Measurements from ENCODE around the gene RHOXF2. TPM values are rescaled to one million over a fixed set of nuclear protein-coding genes. Genes with fewer than 3 reads are reported as not detected.
"Not testable (repeated sequence)": the region's sequence is repeated elsewhere in the genome, so short reads cannot be mapped to it uniquely, and the experiment has no call there.

Gene RHOXF2
- total RNA-seq, 1 experiment from 2014 or later, result not detected

- Histone ChIP-seq H3K27me3 (replicated peaks; ENCODE audit: control insufficient read depth, insufficient read depth, low read length) (no peaks in the 10 kb centered on the region), H3K4me3 (ENCODE audit: low read depth, low read length) (no peak overlapping the region), H3K36me3 (ENCODE audit: control insufficient read depth, insufficient read depth, low read length) (no peaks in the 10 kb centered on the region), H3K9me3 (no peaks in the 10 kb centered on the region), H3K4me1 (no peaks in the 10 kb centered on the region)
- no TSS peak for BruUV-seq (replicated peaks)
- Mint-ChIP-seq H3K36me3 (ENCODE audit: insufficient read depth, unreplicated experiment) (peaks cover 10% of the 10 kb centered on the region), H3K27me3 (ENCODE audit: insufficient read depth, unreplicated experiment) (peaks cover 6% of the 10 kb centered on the region), H3K9me3 (ENCODE audit: unreplicated experiment) (peaks cover 42% of the 10 kb centered on the region), H3K27ac (ENCODE audit: unreplicated experiment) (no peak overlapping the region), H3K4me3 (ENCODE audit: unreplicated experiment) (no peak overlapping the region), H3K4me1 (ENCODE audit: low read depth, unreplicated experiment) (no peaks in the 10 kb centered on the region)
- CTCF ChIA-PET, result no interaction called here
- TF ChIP-seq CTCF (IDR thresholded peaks at IDR 0.05; ENCODE audit: insufficient read depth in 1 of 2, low read depth in 1 of 2, low read length in 1 of 2, severe bottlenecking in 1 of 2, unreplicated experiment in 1 of 2), result no peak
- DNase-seq, result no peak
- intact Hi-C loops (cut with micrococcal nuclease; ENCODE audit: unreplicated experiment), result no loop called here
- POLR2A ChIA-PET, result no interaction called here
Measured at GRCh38 chrX:120144178-120144844, 14.1 kb upstream of the RHOXF2 start.

GRCh38 chrX:120145295-120145925 is 13.0 kb upstream of the RHOXF2 start:
- H3K36me3 Mint-ChIP-seq (ENCODE audit: insufficient read depth, unreplicated experiment), result peaks cover 10% of the 10 kb centered on the region
- ChIA-PET CTCF (no interaction called here), POLR2A (no interaction called here)
- Histone ChIP-seq H3K4me3 (ENCODE audit: low read depth, low read length) (no peak overlapping the region), H3K4me1 (no peaks in the 10 kb centered on the region), H3K9me3 (no peaks in the 10 kb centered on the region), H3K27me3 (replicated peaks; ENCODE audit: control insufficient read depth, insufficient read depth, low read length) (no peaks in the 10 kb centered on the region), H3K36me3 (ENCODE audit: control insufficient read depth, insufficient read depth, low read length) (no peaks in the 10 kb centered on the region)
- no peak for TF ChIP-seq CTCF (IDR thresholded peaks at IDR 0.05; ENCODE audit: insufficient read depth in 1 of 2, low read depth in 1 of 2, low read length in 1 of 2, severe bottlenecking in 1 of 2, unreplicated experiment in 1 of 2)
- no peak for DNase-seq
- no peak overlapping the region for H3K4me3 Mint-ChIP-seq (ENCODE audit: unreplicated experiment)
- intact Hi-C loops (cut with micrococcal nuclease; ENCODE audit: unreplicated experiment), result no loop called here
- no TSS peak for BruUV-seq (replicated peaks)
- H3K27ac Mint-ChIP-seq (ENCODE audit: unreplicated experiment), result no peak overlapping the region
- peaks cover 45% of the 10 kb centered on the region for H3K9me3 Mint-ChIP-seq (ENCODE audit: unreplicated experiment)
- no peaks in the 10 kb centered on the region for H3K4me1 Mint-ChIP-seq (ENCODE audit: low read depth, unreplicated experiment)
- peaks cover 6% of the 10 kb centered on the region for H3K27me3 Mint-ChIP-seq (ENCODE audit: insufficient read depth, unreplicated experiment)

- H3K4me3 Mint-ChIP-seq (ENCODE audit: unreplicated experiment); H3K36me3 Mint-ChIP-seq (ENCODE audit: insufficient read depth, unreplicated experiment); H3K4me3 ChIP-seq (ENCODE audit: low read depth, low read length); CTCF ChIA-PET; H3K36me3 ChIP-seq (ENCODE audit: control insufficient read depth, insufficient read depth, low read length); POLR2A ChIA-PET; intact Hi-C loops (cut with micrococcal nuclease; ENCODE audit: unreplicated experiment); H3K27ac Mint-ChIP-seq (ENCODE audit: unreplicated experiment); H3K4me1 ChIP-seq; H3K27me3 Mint-ChIP-seq (ENCODE audit: insufficient read depth, unreplicated experiment); H3K27me3 ChIP-seq (replicated peaks; ENCODE audit: control insufficient read depth, insufficient read depth, low read length); H3K9me3 ChIP-seq; H3K4me1 Mint-ChIP-seq (ENCODE audit: low read depth, unreplicated experiment); DNase-seq; BruUV-seq (replicated peaks): not testable (repeated sequence)
- H3K9me3 Mint-ChIP-seq (ENCODE audit: unreplicated experiment), result peaks cover 45% of the 10 kb centered on the region
Measured at GRCh38 chrX:120146323-120146722, 12.1 kb upstream of the RHOXF2 start.

Measured in Caco-2 (cell line).